ENCODE measurements around the gene NTM.

NTM gene

DNA sequence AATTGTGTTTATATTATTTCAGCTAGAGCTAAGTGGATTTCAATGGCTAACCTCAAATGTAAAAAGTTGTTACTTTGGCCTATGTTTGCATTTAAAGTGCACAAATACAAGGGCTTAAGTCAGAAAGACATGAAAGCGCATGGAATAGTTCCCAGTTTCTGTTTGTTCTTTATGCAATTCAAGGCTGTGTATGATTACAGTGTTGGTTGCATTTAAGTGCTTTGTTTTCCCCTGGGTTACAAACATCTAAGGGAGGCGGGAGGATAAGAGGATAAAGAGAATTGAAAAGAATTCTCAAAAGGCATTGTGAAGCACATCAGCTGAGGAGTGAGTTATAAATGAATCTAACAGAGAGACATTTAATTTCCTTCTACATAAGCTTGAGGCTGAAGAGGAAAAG is 453.4 kb downstream of the NTM start:
- no peak for TF ChIP-seq CTCF (IDR thresholded peaks at IDR 0.05)
- TF ChIP-seq ZFX (IDR thresholded peaks at IDR 0.05; ENCODE audit: borderline replicate concordance), result no peak
- H3K27ac ChIP-seq, result no peak overlapping the region

GRCh38 chr11:131824771-131825170 is 454.4 kb downstream of the NTM start:
- TF ChIP-seq ZFX (IDR thresholded peaks at IDR 0.05; ENCODE audit: borderline replicate concordance) (no peak), CTCF (IDR thresholded peaks at IDR 0.05) (no peak)
- H3K27ac ChIP-seq, result no peak overlapping the region

GRCh38 chr11:131827430-131827829 is 457.0 kb downstream of the NTM start:
- TF ChIP-seq ZFX (IDR thresholded peaks at IDR 0.05; ENCODE audit: borderline replicate concordance) (no peak), CTCF (IDR thresholded peaks at IDR 0.05) (no peak)

DNA sequence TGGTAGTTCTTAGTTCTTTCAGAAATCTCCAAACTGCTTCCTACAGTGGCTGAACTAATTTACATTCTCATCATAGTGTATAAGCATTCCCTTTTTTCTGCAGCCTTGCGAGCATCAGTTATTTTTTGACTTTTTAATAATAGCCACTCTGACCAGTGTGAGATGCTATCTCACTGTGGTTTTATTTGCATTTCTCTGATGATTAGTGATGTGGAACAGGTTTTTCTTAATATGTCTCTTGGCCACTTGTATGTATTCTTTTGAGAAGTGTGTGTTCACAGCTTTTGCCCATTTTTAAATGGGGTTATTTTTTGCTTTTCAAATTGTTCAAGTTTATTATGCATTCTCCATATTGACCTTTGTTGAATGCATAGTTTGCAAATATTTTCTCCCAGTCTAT is 459.3 kb downstream of the NTM start:
- TF ChIP-seq CTCF (IDR thresholded peaks at IDR 0.05), result no peak
- TF ChIP-seq ZFX (IDR thresholded peaks at IDR 0.05; ENCODE audit: borderline replicate concordance), result no peak
- no peak overlapping the region for H3K27ac ChIP-seq

More at GRCh38 chr11:131827430-131827829, 457.0 kb downstream of the NTM start:
- H3K27ac ChIP-seq, result no peak overlapping the region

GRCh38 chr11:131832079-131832478 is 461.7 kb downstream of the NTM start:
- no peak overlapping the region for H3K27ac ChIP-seq
- TF ChIP-seq CTCF (IDR thresholded peaks at IDR 0.05) (no peak), ZFX (IDR thresholded peaks at IDR 0.05; ENCODE audit: borderline replicate concordance) (no peak)

DNA sequence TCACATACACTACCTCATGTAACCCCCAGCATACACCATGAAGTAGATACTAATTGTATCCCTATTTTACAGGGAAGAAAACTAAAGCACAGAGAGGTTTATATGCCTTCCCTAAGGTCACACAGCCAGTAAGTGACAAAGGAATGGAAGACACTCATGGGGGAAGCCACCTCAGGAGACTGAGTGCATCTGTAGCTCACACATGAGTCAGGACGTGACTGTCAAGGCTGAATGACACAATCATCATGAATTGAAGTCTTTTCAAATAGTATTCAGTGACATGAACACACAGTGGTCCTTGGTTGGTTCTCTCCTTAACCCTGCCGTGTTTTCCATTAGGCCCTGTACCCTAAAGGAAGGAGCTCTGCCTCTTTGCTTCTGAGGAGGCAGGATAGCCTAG is 463.0 kb downstream of the NTM start:
- TF ChIP-seq ZFX (IDR thresholded peaks at IDR 0.05; ENCODE audit: borderline replicate concordance) (no peak), CTCF (IDR thresholded peaks at IDR 0.05) (no peak)
- no peak overlapping the region for H3K27ac ChIP-seq

DNA sequence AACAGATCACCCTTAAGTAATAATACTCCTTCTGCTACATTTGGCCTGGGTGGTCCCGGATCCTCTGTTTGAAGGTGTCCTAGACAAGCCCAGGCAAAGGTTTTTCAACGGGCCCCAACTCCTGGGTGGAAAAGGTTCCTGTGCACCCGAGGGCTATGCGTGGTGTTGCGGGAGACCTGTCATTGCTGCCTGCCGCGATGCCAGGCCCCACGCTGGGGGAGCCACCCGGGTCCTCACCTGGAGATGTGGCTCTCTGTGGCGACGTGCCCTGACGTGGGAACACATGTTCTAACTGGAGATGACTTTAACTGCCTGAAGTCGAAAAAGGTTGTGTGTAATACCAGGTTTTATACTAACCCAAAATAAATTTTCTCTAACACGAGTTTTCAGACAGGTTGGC is 467.1 kb downstream of the NTM start:
- no peak for TF ChIP-seq CTCF (IDR thresholded peaks at IDR 0.05)
- no peak for TF ChIP-seq ZFX (IDR thresholded peaks at IDR 0.05; ENCODE audit: borderline replicate concordance)

More for the DNA sequence above, 467.1 kb downstream of the NTM start:
- H3K27ac ChIP-seq, result no peak overlapping the region
